Measurements from ENCODE around the gene GRAMD1A.

Gene GRAMD1A

DNA sequence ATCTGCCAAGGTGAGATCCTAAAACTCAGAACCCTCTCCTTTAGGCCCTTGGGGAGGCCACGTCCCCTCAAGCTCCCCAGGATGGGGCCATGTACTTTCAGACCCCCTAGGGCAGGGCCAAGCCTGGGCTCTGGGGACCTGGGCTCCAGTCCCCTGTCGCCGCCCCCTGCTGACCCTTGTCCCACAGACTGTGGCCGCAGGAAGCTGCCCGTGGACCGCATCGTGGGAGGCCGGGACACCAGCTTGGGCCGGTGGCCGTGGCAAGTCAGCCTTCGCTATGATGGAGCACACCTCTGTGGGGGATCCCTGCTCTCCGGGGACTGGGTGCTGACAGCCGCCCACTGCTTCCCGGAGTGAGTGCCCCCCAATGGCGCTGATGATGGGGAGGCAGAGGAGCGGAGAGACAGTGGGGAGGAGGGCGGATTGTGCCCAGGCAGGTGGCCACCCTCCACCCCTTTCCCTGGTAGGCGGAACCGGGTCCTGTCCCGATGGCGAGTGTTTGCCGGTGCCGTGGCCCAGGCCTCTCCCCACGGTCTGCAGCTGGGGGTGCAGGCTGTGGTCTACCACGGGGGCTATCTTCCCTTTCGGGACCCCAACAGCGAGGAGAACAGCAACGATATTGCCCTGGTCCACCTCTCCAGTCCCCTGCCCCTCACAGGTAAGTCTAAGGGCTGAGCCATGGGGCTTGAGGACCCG lies 60.2 kb downstream of the GRAMD1A start:
- no peak for TF ChIP-seq TOX (CRISPR knock-in tag; IDR thresholded peaks at IDR 0.05; ENCODE audit: borderline replicate concordance)
- no peak for TF ChIP-seq SNAI2 (CRISPR knock-in tag; IDR thresholded peaks at IDR 0.05)
- no peak for TF ChIP-seq ZNF565 (CRISPR knock-in tag; conservative IDR thresholded peaks at IDR 0.05; ENCODE audit: low read depth)
- TF ChIP-seq GLIS3 (CRISPR knock-in tag; IDR thresholded peaks at IDR 0.05), result no peak
- TF ChIP-seq POU6F1 (CRISPR knock-in tag; IDR thresholded peaks at IDR 0.05; ENCODE audit: borderline replicate concordance, low read depth), result no peak
- TF ChIP-seq ZFP3 (CRISPR knock-in tag; IDR thresholded peaks at IDR 0.05), result no peak
- no peak for ATAC-seq

- no peak for TF ChIP-seq ZNF565 (CRISPR knock-in tag; conservative IDR thresholded peaks at IDR 0.05; ENCODE audit: low read depth)
- TF ChIP-seq GLIS3 (CRISPR knock-in tag; IDR thresholded peaks at IDR 0.05), result no peak
- TF ChIP-seq ARNTL (CRISPR knock-in tag; IDR thresholded peaks at IDR 0.05; ENCODE audit: borderline replicate concordance, low read depth), result no peak
- no peak for TF ChIP-seq CSDC2 (CRISPR knock-in tag; IDR thresholded peaks at IDR 0.05)
- no peak for TF ChIP-seq ZFP30 (CRISPR knock-in tag; IDR thresholded peaks at IDR 0.05)
- TF ChIP-seq TOX (CRISPR knock-in tag; IDR thresholded peaks at IDR 0.05; ENCODE audit: borderline replicate concordance), result no peak
- TF ChIP-seq ZC3H10 (CRISPR knock-in tag; IDR thresholded peaks at IDR 0.05), result no peak
- ATAC-seq, result peak; percentile 17; the same call in 1 of the 3 replicates
Measured at GRCh38 chr19:35061583-35062373, 61.7 kb downstream of the GRAMD1A start.

GRCh38 chr19:35062942-35063341 lies 62.8 kb downstream of the GRAMD1A start:
- ATAC-seq, result no peak
- TF ChIP-seq ZFP30 (CRISPR knock-in tag; IDR thresholded peaks at IDR 0.05), result no peak
- no peak for TF ChIP-seq POU6F1 (CRISPR knock-in tag; IDR thresholded peaks at IDR 0.05; ENCODE audit: borderline replicate concordance, low read depth)
- no peak for TF ChIP-seq PPARA (CRISPR knock-in tag; IDR thresholded peaks at IDR 0.05; ENCODE audit: borderline replicate concordance)
- no peak for TF ChIP-seq ZNF8 (CRISPR knock-in tag; IDR thresholded peaks at IDR 0.05)

- TF ChIP-seq CSDC2 (CRISPR knock-in tag; IDR thresholded peaks at IDR 0.05), result no peak
- no peak for TF ChIP-seq TOX (CRISPR knock-in tag; IDR thresholded peaks at IDR 0.05; ENCODE audit: borderline replicate concordance)
- no peak for TF ChIP-seq ZNF8 (CRISPR knock-in tag; IDR thresholded peaks at IDR 0.05)
- TF ChIP-seq PPARA (CRISPR knock-in tag; IDR thresholded peaks at IDR 0.05; ENCODE audit: borderline replicate concordance), result no peak
- TF ChIP-seq ISL1 (CRISPR knock-in tag; IDR thresholded peaks at IDR 0.05), result no peak
- TF ChIP-seq TCF4 (CRISPR knock-in tag; IDR thresholded peaks at IDR 0.05; ENCODE audit: borderline replicate concordance), result no peak
- TF ChIP-seq ZNF70 (CRISPR knock-in tag; IDR thresholded peaks at IDR 0.05), result no peak
- no peak for TF ChIP-seq BACH2 (CRISPR knock-in tag; IDR thresholded peaks at IDR 0.05; ENCODE audit: borderline replicate concordance)
- no peak for TF ChIP-seq ARNTL (CRISPR knock-in tag; IDR thresholded peaks at IDR 0.05; ENCODE audit: borderline replicate concordance, low read depth)
- TF ChIP-seq GLIS3 (CRISPR knock-in tag; IDR thresholded peaks at IDR 0.05), result no peak
- no peak for TF ChIP-seq ZFP30 (CRISPR knock-in tag; IDR thresholded peaks at IDR 0.05)
- no peak for TF ChIP-seq ZC3H10 (CRISPR knock-in tag; IDR thresholded peaks at IDR 0.05)
- TF ChIP-seq ZNF565 (CRISPR knock-in tag; conservative IDR thresholded peaks at IDR 0.05; ENCODE audit: low read depth), result no peak
- no peak for TF ChIP-seq ZFP3 (CRISPR knock-in tag; IDR thresholded peaks at IDR 0.05)
- no peak for TF ChIP-seq CREB5 (CRISPR knock-in tag; IDR thresholded peaks at IDR 0.05; ENCODE audit: low read depth)
- TF ChIP-seq, protein P1, sequence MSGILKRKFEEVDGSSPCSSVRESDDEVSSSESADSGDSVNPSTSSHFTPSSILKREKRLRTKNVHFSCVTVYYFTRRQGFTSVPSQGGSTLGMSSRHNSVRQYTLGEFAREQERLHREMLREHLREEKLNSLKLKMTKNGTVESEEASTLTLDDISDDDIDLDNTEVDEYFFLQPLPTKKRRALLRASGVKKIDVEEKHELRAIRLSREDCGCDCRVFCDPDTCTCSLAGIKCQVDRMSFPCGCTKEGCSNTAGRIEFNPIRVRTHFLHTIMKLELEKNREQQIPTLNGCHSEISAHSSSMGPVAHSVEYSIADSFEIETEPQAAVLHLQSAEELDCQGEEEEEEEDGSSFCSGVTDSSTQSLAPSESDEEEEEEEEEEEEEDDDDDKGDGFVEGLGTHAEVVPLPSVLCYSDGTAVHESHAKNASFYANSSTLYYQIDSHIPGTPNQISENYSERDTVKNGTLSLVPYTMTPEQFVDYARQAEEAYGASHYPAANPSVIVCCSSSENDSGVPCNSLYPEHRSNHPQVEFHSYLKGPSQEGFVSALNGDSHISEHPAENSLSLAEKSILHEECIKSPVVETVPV (CRISPR knock-in tag; IDR thresholded peaks at IDR 0.05), result no peak
- TF ChIP-seq POU6F1 (CRISPR knock-in tag; IDR thresholded peaks at IDR 0.05; ENCODE audit: borderline replicate concordance, low read depth), result no peak
- peak; percentile 58 for ATAC-seq
Measured at GRCh38 chr19:35063940-35064818, 64.1 kb downstream of the GRAMD1A start.
